Measurements from ENCODE around the gene PDZD7. TPM values are rescaled to one million over a fixed set of nuclear protein-coding genes. Genes with fewer than 3 reads are reported as not detected.
A peak's percentile ranks its signal among the peaks of the same experiment; 100 is the strongest.
"Not testable (repeated sequence)": the region's sequence is repeated elsewhere in the genome, so short reads cannot be mapped to it uniquely, and the experiment has no call there.

Gene PDZD7
- total RNA-seq, 1 donor from 2014 or later = 0.29 TPM

DNA sequence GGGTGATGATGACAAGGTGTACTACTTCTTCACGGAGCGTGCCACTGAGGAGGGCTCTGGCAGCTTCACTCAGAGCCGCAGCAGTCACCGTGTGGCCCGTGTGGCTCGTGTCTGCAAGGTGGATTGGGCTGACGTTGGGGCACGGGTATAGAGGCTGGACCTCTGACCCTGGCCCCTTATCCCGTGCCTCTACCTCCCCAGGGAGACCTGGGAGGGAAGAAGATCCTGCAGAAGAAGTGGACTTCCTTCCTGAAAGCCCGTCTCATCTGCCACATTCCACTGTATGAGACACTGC is 52.1 kb downstream of the PDZD7 start:
- H3K4me1 Mint-ChIP-seq (ENCODE audit: low read depth) = peaks cover 3% of the 10 kb centered on the region
- DNase-seq (ENCODE audit: low spot score, unreplicated experiment) = no peak
- no peaks in the 10 kb centered on the region for H3K27me3 Mint-ChIP-seq
- no peaks in the 10 kb centered on the region for H3K9me3 Mint-ChIP-seq (ENCODE audit: low read depth)
- H3K36me3 Mint-ChIP-seq (ENCODE audit: insufficient read depth) = peaks cover 20% of the 10 kb centered on the region
- H3K4me3 Mint-ChIP-seq (ENCODE audit: low read depth) = no peak overlapping the region
- H3K27ac Mint-ChIP-seq = no peak overlapping the region
- TF ChIP-seq CTCF (IDR thresholded peaks at IDR 0.05; ENCODE audit: unreplicated experiment) = no peak

- DNase-seq (ENCODE audit: low spot score, unreplicated experiment) = no peak
- H3K36me3 Mint-ChIP-seq (ENCODE audit: insufficient read depth) = peaks cover 23% of the 10 kb centered on the region
- no peak overlapping the region for H3K27ac Mint-ChIP-seq
- peaks cover 3% of the 10 kb centered on the region for H3K4me1 Mint-ChIP-seq (ENCODE audit: low read depth)
- no peak overlapping the region for H3K4me3 Mint-ChIP-seq (ENCODE audit: low read depth)
- TF ChIP-seq CTCF (IDR thresholded peaks at IDR 0.05; ENCODE audit: unreplicated experiment) = no peak
- H3K27me3 Mint-ChIP-seq = no peaks in the 10 kb centered on the region
- H3K9me3 Mint-ChIP-seq (ENCODE audit: low read depth) = no peaks in the 10 kb centered on the region
Measured at GRCh38 chr10:100978121-100978900, 52.6 kb downstream of the PDZD7 start.

- H3K27me3 Mint-ChIP-seq = no peaks in the 10 kb centered on the region
- no peak for TF ChIP-seq CTCF (IDR thresholded peaks at IDR 0.05; ENCODE audit: unreplicated experiment)
- H3K9me3 Mint-ChIP-seq (ENCODE audit: low read depth) = no peaks in the 10 kb centered on the region
- peaks cover 7% of the 10 kb centered on the region for H3K4me1 Mint-ChIP-seq (ENCODE audit: low read depth)
- peaks cover 22% of the 10 kb centered on the region for H3K36me3 Mint-ChIP-seq (ENCODE audit: insufficient read depth)
- no peak overlapping the region for H3K4me3 Mint-ChIP-seq (ENCODE audit: low read depth)
- no peak overlapping the region for H3K27ac Mint-ChIP-seq
- DNase-seq (ENCODE audit: low spot score, unreplicated experiment) = no peak
Measured at GRCh38 chr10:100977436-100977835, 53.5 kb downstream of the PDZD7 start.

DNA sequence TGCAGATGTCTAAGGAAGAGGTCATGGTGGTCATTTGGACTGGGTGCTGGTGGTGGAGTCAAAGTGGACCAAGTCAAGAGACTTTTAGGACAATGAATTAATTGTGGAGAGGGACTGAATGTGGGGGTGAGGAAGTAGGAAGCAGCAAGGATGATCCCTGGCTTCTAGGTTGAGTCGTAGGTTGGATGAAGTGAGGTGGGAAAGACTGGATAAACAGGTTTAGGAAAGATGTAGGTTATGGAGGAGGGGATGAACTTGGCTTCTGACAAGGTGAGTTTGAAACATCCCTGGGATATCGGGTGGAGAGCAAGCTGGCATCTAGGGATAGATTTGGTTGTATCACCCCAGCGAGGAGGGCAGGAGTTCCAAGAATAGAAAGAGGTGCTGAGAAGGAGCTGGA is 54.0 kb downstream of the PDZD7 start:
- no peak for DNase-seq (ENCODE audit: low spot score, unreplicated experiment)
- Mint-ChIP-seq H3K4me3 (ENCODE audit: low read depth) (no peak overlapping the region), H3K9me3 (ENCODE audit: low read depth) (no peaks in the 10 kb centered on the region), H3K4me1 (ENCODE audit: low read depth) (peaks cover 12% of the 10 kb centered on the region), H3K27ac (peak overlapping the region; percentile 78), H3K36me3 (ENCODE audit: insufficient read depth) (peaks cover 19% of the 10 kb centered on the region), H3K27me3 (no peaks in the 10 kb centered on the region)
- TF ChIP-seq CTCF (IDR thresholded peaks at IDR 0.05; ENCODE audit: unreplicated experiment) = no peak

GRCh38 chr10:100975397-100975796 is 55.5 kb downstream of the PDZD7 start:
- H3K9me3 Mint-ChIP-seq (ENCODE audit: low read depth); H3K27me3 Mint-ChIP-seq; DNase-seq (ENCODE audit: low spot score, unreplicated experiment); H3K4me3 Mint-ChIP-seq (ENCODE audit: low read depth); H3K27ac Mint-ChIP-seq: not testable (repeated sequence)
- Mint-ChIP-seq H3K36me3 (ENCODE audit: insufficient read depth) (peaks cover 14% of the 10 kb centered on the region), H3K4me1 (ENCODE audit: low read depth) (peaks cover 27% of the 10 kb centered on the region)

DNA sequence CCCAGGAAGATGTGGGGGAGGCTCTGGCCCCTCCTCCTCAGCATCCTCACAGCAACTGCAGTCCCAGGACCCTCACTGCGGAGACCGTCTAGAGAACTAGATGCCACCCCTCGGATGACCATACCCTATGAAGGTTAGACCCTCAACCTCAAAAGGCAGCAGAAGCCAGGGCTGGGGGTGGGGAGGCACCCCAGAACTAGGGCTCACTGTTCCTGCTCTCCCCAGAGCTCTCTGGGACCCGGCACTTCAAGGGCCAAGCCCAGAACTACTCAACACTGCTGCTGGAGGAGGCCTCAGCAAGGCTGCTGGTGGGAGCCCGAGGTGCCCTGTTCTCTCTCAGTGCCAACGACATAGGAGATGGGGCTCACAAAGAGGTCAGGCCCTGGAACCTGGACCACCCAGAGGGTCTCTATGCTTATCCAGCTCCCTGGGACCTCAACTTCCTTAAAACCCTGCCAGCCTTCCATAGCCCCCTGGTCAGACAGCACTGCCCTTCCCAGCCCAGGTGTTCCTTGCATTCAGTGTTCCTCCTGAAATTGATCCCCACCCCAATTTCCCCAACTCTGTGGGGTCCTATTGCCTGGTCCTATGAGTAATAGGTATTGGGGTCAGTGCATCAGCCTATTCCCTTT is 57.9 kb downstream of the PDZD7 start:
- H3K4me1 Mint-ChIP-seq (ENCODE audit: low read depth) = peaks cover 34% of the 10 kb centered on the region
- no peak for TF ChIP-seq CTCF (IDR thresholded peaks at IDR 0.05; ENCODE audit: unreplicated experiment)
- H3K4me3 Mint-ChIP-seq (ENCODE audit: low read depth) = no peak overlapping the region
- H3K27me3 Mint-ChIP-seq = no peaks in the 10 kb centered on the region
- no peaks in the 10 kb centered on the region for H3K9me3 Mint-ChIP-seq (ENCODE audit: low read depth)
- H3K36me3 Mint-ChIP-seq (ENCODE audit: insufficient read depth) = peaks cover 9% of the 10 kb centered on the region
- H3K27ac Mint-ChIP-seq = no peak overlapping the region
- no peak for DNase-seq (ENCODE audit: low spot score, unreplicated experiment)

Measured in progenitor cell of endocrine pancreas (in vitro differentiated cells).